ENCODE results near the gene NKX2-8.

Gene NKX2-8

GRCh38 chr14:36582011-36582873 is at the start of gene NKX2-8:
NKX2-8 (minus strand) TSS chr14:36582614; CDS start chr14:36582389, 225 bp downstream.
- DNase-seq (ENCODE audit: low read depth), result no peak

GRCh38 chr14:36627981-36628380 is 45.6 kb upstream of the NKX2-8 start:
- DNase-seq (ENCODE audit: low read depth), result no peak

GRCh38 chr14:36626151-36626550 is 43.7 kb upstream of the NKX2-8 start:
- no peak for DNase-seq (ENCODE audit: low read depth)

- no peak for DNase-seq (ENCODE audit: low read depth)
Measured at GRCh38 chr14:36625436-36625835, 43.0 kb upstream of the NKX2-8 start.

- no peak for DNase-seq (ENCODE audit: low read depth)
Measured at GRCh38 chr14:36625014-36625413, 42.6 kb upstream of the NKX2-8 start.

GRCh38 chr14:36619853-36620252 is 37.4 kb upstream of the NKX2-8 start:
- no peak for DNase-seq (ENCODE audit: low read depth)

- no peak for DNase-seq (ENCODE audit: low read depth)
Measured at GRCh38 chr14:36619131-36619530, 36.7 kb upstream of the NKX2-8 start.

- DNase-seq (ENCODE audit: low read depth), result no peak
Measured at GRCh38 chr14:36618641-36619040, 36.2 kb upstream of the NKX2-8 start.

GRCh38 chr14:36617824-36618223 is 35.4 kb upstream of the NKX2-8 start:
- DNase-seq (ENCODE audit: low read depth), result no peak

- no peak for DNase-seq (ENCODE audit: low read depth)
Measured at GRCh38 chr14:36605506-36605857, 23.1 kb upstream of the NKX2-8 start.

GRCh38 chr14:36604757-36605505 is 22.5 kb upstream of the NKX2-8 start:
- peak; percentile 71 for DNase-seq (ENCODE audit: low read depth)

GRCh38 chr14:36600431-36600830 is 18.0 kb upstream of the NKX2-8 start:
- no peak for DNase-seq (ENCODE audit: low read depth)

- DNase-seq (ENCODE audit: low read depth), result no peak
Measured at GRCh38 chr14:36591482-36591881, 9.1 kb upstream of the NKX2-8 start.

GRCh38 chr14:36588788-36589187 is 6.4 kb upstream of the NKX2-8 start:
- DNase-seq (ENCODE audit: low read depth), result no peak

- DNase-seq (ENCODE audit: low read depth), result no peak
Measured at GRCh38 chr14:36588119-36588518, 5.7 kb upstream of the NKX2-8 start.

- no peak for DNase-seq (ENCODE audit: low read depth)
Measured at GRCh38 chr14:36585100-36585499, 2.7 kb upstream of the NKX2-8 start.

- no peak for DNase-seq (ENCODE audit: low read depth)
Measured at GRCh38 chr14:36583893-36584811, 1.7 kb upstream of the NKX2-8 start.

- no peak for DNase-seq (ENCODE audit: low read depth)
Measured at GRCh38 chr14:36583242-36583892, 953 bp upstream of the NKX2-8 start.

- DNase-seq (ENCODE audit: low read depth), result no peak
Measured at GRCh38 chr14:36582874-36583241, 444 bp upstream of the NKX2-8 start.

GRCh38 chr14:36580856-36581831 is 1.3 kb downstream of the NKX2-8 start:
- DNase-seq (ENCODE audit: low read depth), result peak; percentile 25
